Vagina (tissue), 2 donors: ENCODE data around the gene TLE3.

Experiments
- POLR2AphosphoS5 ChIP-seq, 2 donors: sonication (generic); formaldehyde crosslinking; IDR thresholded peaks; one replicate each; pipeline ENCODE4 v1.9.0; 2017; ENCODE audit warnings: antibody characterized with exemption in 2 of 2, mild to moderate bottlenecking in 2 of 2, low read depth in 1 of 2; ENCODE audit not compliant: insufficient read depth in 1 of 2
- TF ChIP-seq, protein P1 (sequence below), 3 experiments: fragments of 450-650 bp in 2 of 3; fragments of 200-600 bp in 1 of 3; sonication (generic) in 1 of 3; IDR thresholded peaks; one replicate each; pipeline ENCODE4 v1.5.1; 2017 to 2019; ENCODE audit warnings: antibody characterized with exemption in 3 of 3, mild to moderate bottlenecking in 2 of 3, moderate library complexity in 2 of 3

GRCh38 chr15:70057931-70058641 lies 39.6 kb downstream of the TLE3 start:
- TF ChIP-seq, protein P1, sequence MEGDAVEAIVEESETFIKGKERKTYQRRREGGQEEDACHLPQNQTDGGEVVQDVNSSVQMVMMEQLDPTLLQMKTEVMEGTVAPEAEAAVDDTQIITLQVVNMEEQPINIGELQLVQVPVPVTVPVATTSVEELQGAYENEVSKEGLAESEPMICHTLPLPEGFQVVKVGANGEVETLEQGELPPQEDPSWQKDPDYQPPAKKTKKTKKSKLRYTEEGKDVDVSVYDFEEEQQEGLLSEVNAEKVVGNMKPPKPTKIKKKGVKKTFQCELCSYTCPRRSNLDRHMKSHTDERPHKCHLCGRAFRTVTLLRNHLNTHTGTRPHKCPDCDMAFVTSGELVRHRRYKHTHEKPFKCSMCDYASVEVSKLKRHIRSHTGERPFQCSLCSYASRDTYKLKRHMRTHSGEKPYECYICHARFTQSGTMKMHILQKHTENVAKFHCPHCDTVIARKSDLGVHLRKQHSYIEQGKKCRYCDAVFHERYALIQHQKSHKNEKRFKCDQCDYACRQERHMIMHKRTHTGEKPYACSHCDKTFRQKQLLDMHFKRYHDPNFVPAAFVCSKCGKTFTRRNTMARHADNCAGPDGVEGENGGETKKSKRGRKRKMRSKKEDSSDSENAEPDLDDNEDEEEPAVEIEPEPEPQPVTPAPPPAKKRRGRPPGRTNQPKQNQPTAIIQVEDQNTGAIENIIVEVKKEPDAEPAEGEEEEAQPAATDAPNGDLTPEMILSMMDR (IDR thresholded peaks at IDR 0.05), result no peak
- TF ChIP-seq POLR2AphosphoS5 (IDR thresholded peaks at IDR 0.05; ENCODE audit: insufficient read depth in 1 of 2, low read depth in 1 of 2), result no peak
